ENCODE measurements around the gene MBD3.

DNA sequence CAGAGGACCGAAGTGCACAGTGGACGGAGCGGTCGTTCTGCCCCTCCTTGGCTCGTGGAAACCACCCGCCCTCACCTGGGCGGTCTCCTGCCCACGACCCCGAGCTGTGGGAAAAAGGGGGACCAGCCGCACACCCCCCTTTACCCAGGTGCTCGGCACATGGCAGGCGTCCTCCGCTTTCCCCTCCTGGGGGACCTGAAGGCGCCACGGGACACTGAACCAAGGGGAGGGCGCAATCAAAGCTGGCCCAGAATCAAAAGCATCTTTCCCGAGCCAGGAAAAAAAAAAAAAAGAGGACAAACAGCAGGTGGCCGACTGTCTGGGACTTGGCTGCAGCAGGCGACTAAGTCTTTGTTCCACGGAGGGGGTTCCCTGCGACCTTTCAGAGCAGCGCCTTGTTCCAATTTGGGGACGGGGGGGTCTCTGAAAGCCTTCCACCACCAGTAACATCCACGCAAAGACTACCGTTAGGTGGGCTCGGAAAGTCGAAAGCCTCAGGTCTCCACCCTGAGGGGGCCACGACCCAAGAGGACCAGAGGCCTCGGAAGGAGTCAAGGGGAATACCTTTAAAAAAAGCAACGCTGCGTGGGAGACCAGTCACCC lies 1.1 kb downstream of the MBD3 start:
- TF ChIP-seq EP300 (IDR thresholded peaks at IDR 0.05) (no peak), POLR2A (IDR thresholded peaks at IDR 0.05) (no peak)
- TF ChIP-seq, protein P1, sequence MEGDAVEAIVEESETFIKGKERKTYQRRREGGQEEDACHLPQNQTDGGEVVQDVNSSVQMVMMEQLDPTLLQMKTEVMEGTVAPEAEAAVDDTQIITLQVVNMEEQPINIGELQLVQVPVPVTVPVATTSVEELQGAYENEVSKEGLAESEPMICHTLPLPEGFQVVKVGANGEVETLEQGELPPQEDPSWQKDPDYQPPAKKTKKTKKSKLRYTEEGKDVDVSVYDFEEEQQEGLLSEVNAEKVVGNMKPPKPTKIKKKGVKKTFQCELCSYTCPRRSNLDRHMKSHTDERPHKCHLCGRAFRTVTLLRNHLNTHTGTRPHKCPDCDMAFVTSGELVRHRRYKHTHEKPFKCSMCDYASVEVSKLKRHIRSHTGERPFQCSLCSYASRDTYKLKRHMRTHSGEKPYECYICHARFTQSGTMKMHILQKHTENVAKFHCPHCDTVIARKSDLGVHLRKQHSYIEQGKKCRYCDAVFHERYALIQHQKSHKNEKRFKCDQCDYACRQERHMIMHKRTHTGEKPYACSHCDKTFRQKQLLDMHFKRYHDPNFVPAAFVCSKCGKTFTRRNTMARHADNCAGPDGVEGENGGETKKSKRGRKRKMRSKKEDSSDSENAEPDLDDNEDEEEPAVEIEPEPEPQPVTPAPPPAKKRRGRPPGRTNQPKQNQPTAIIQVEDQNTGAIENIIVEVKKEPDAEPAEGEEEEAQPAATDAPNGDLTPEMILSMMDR (IDR thresholded peaks at IDR 0.05): no peak
